NCI-H1048 (cell line): Measurements from ENCODE around the gene ASCL3.
"Not testable (repeated sequence)": the region's sequence is repeated elsewhere in the genome, so short reads cannot be mapped to it uniquely, and the experiment has no call there.

Experiments
- DNase-seq: peaks from one replicate; lab custom pipeline; 2025; lab: John Stamatoyannopoulos, UW

The ASCL3 gene

GRCh38 chr11:8910649-8911026, 32.2 kb downstream of the ASCL3 start:
- DNase-seq = no peak

- DNase-seq = no peak
Measured at GRCh38 chr11:8908099-8908498, 34.7 kb downstream of the ASCL3 start.

- no peak for DNase-seq
Measured at GRCh38 chr11:8907116-8907515, 35.7 kb downstream of the ASCL3 start.

GRCh38 chr11:8905528-8906165, 37.2 kb downstream of the ASCL3 start:
- no peak for DNase-seq

GRCh38 chr11:8899119-8899753, 43.6 kb downstream of the ASCL3 start:
- DNase-seq = no peak

GRCh38 chr11:8891185-8891584, 51.6 kb downstream of the ASCL3 start:
- not testable (repeated sequence) for DNase-seq
